ENCODE measurements around the gene CLCN6. TPM values are rescaled to one million over a fixed set of nuclear protein-coding genes. Genes with fewer than 3 reads are reported as not detected.

The CLCN6 gene
- total and polyA plus RNA-seq, 4 donors: 5.0 to 9.0 (median 6.5) TPM

GRCh38 chr1:11828511-11828910, 22.5 kb downstream of the CLCN6 start:
- H3K4me3 ChIP-seq (ENCODE audit: low read depth in 1 of 3, low read length in 3 of 3): no peak overlapping the region
- TF ChIP-seq ATF3 (IDR thresholded peaks at IDR 0.05) (no peak), YY1 (IDR thresholded peaks at IDR 0.05) (no peak), RXRA (IDR thresholded peaks at IDR 0.05) (no peak), JUND (IDR thresholded peaks at IDR 0.05) (no peak), GABPA (IDR thresholded peaks at IDR 0.05 in 1 of 2, conservative IDR thresholded peaks at IDR 0.05 in 1 of 2) (no peak), MAX (IDR thresholded peaks at IDR 0.05) (no peak), EGR1 (IDR thresholded peaks at IDR 0.05; ENCODE audit: low read depth in 2 of 2) (no peak), RAD21 (IDR thresholded peaks at IDR 0.05) (no peak), FOXA2 (IDR thresholded peaks at IDR 0.05) (no peak), REST (IDR thresholded peaks at IDR 0.05) (no peak), FOXA1 (IDR thresholded peaks at IDR 0.05) (no peak)
- no peaks in the 10 kb centered on the region for H3K9me3 ChIP-seq (ENCODE audit: control insufficient read depth in 4 of 4, low read length in 3 of 4)
- no peaks in the 10 kb centered on the region for H3K4me1 ChIP-seq (ENCODE audit: control insufficient read depth in 4 of 4, insufficient read depth in 4 of 4, low read length in 3 of 4)
- DNase-seq (ENCODE audit: low spot score): no peak
- H3K36me3 ChIP-seq (ENCODE audit: control insufficient read depth in 4 of 4, insufficient read depth in 3 of 4, low read depth in 1 of 4, low read length in 3 of 4): peaks cover 21 to 92% (median 45%) of the 10 kb centered on the region in 4 donors
- WGBS: 95% methylated on average over 19 of the region's 19 CpGs
- H3K27me3 ChIP-seq (ENCODE audit: control insufficient read depth in 4 of 4, insufficient read depth in 4 of 4, low read length in 3 of 4): no peaks in the 10 kb centered on the region
- no peak overlapping the region for H3K9ac ChIP-seq (ENCODE audit: low read depth in 1 of 2, low read length in 2 of 2)
- no peak overlapping the region for H3K27ac ChIP-seq (ENCODE audit: low read depth in 1 of 2, low read length in 2 of 2)

GRCh38 chr1:11831945-11832725, 26.1 kb downstream of the CLCN6 start:
- no peak overlapping the region for H3K27ac ChIP-seq (ENCODE audit: low read depth in 1 of 2, low read length in 2 of 2)
- H3K4me3 ChIP-seq (ENCODE audit: low read depth in 1 of 3, low read length in 3 of 3): no peak overlapping the region
- H3K9me3 ChIP-seq (ENCODE audit: control insufficient read depth in 4 of 4, low read length in 3 of 4): no peaks in the 10 kb centered on the region
- peaks cover 15 to 93% (median 55%) of the 10 kb centered on the region in 4 donors for H3K36me3 ChIP-seq (ENCODE audit: control insufficient read depth in 4 of 4, insufficient read depth in 3 of 4, low read depth in 1 of 4, low read length in 3 of 4)
- no peak for DNase-seq (ENCODE audit: low spot score)
- 82% methylated on average over 9 of the region's 9 CpGs for WGBS
- TF ChIP-seq ATF3 (IDR thresholded peaks at IDR 0.05): no peak
- TF ChIP-seq RAD21 (IDR thresholded peaks at IDR 0.05): no peak
- TF ChIP-seq TAF1 (conservative IDR thresholded peaks at IDR 0.05): no peak
- TF ChIP-seq CTCF (IDR thresholded peaks at IDR 0.05; ENCODE audit: low read depth, low read length, missing input control): no peak
- TF ChIP-seq MAX (IDR thresholded peaks at IDR 0.05): no peak
- no peak overlapping the region for H3K9ac ChIP-seq (ENCODE audit: low read depth in 1 of 2, low read length in 2 of 2)
- no peaks in the 10 kb centered on the region for H3K27me3 ChIP-seq (ENCODE audit: control insufficient read depth in 4 of 4, insufficient read depth in 4 of 4, low read length in 3 of 4)
- H3K4me1 ChIP-seq (ENCODE audit: control insufficient read depth in 4 of 4, insufficient read depth in 4 of 4, low read length in 3 of 4): no peaks in the 10 kb centered on the region

Measured in liver (tissue), 9 donors.